Measurements from ENCODE around the gene KMO.

KMO gene

GRCh38 chr1:241557551-241558193 is 25.5 kb downstream of the KMO start:
- POLR2A ChIA-PET, result no interaction called here
- CTCF ChIA-PET, result no interaction called here
- TF ChIP-seq CTBP1 (IDR thresholded peaks at IDR 0.05; ENCODE audit: borderline replicate concordance) (no peak), ARNT (IDR thresholded peaks at IDR 0.05) (no peak), ZNF384 (IDR thresholded peaks at IDR 0.05) (no peak), FOXK2 (IDR thresholded peaks at IDR 0.05) (no peak), SUZ12 (IDR thresholded peaks at IDR 0.05) (no peak), SP1 (IDR thresholded peaks at IDR 0.05) (no peak), TARDBP (IDR thresholded peaks at IDR 0.05) (no peak), BHLHE40 (IDR thresholded peaks at IDR 0.05; ENCODE audit: borderline replicate concordance) (no peak), ELF4 (IDR thresholded peaks at IDR 0.05) (no peak), NFRKB (IDR thresholded peaks at IDR 0.05) (no peak), FOXM1 (IDR thresholded peaks at IDR 0.05; ENCODE audit: borderline replicate concordance) (no peak), LEF1 (IDR thresholded peaks at IDR 0.05; ENCODE audit: borderline replicate concordance) (no peak), HDGF (IDR thresholded peaks at IDR 0.05; ENCODE audit: borderline replicate concordance) (no peak), FOXA1 (IDR thresholded peaks at IDR 0.05) (no peak), L3MBTL2 (conservative IDR thresholded peaks at IDR 0.05) (no peak), PKNOX1 (IDR thresholded peaks at IDR 0.05) (no peak)
- DNase-seq (ENCODE audit: extremely low spot score), result no peak

GRCh38 chr1:241560146-241560848 is 28.1 kb downstream of the KMO start:
- TF ChIP-seq L3MBTL2 (conservative IDR thresholded peaks at IDR 0.05), result no peak
- no peak for TF ChIP-seq NFRKB (IDR thresholded peaks at IDR 0.05)
- no peak for TF ChIP-seq BHLHE40 (IDR thresholded peaks at IDR 0.05; ENCODE audit: borderline replicate concordance)
- TF ChIP-seq ELF4 (IDR thresholded peaks at IDR 0.05), result no peak
- TF ChIP-seq SUZ12 (IDR thresholded peaks at IDR 0.05), result no peak
- TF ChIP-seq TARDBP (IDR thresholded peaks at IDR 0.05), result no peak
- DNase-seq (ENCODE audit: extremely low spot score), result no peak
- POLR2A ChIA-PET, result no interaction called here

GRCh38 chr1:241560849-241561187 is 28.6 kb downstream of the KMO start:
- POLR2A ChIA-PET, result no interaction called here
- CTCF ChIA-PET, result no interaction called here
- no peak for DNase-seq (ENCODE audit: extremely low spot score)
- TF ChIP-seq BHLHE40 (IDR thresholded peaks at IDR 0.05; ENCODE audit: borderline replicate concordance) (no peak), SUZ12 (IDR thresholded peaks at IDR 0.05) (no peak), ZNF384 (IDR thresholded peaks at IDR 0.05) (no peak), L3MBTL2 (conservative IDR thresholded peaks at IDR 0.05) (no peak), ARNT (IDR thresholded peaks at IDR 0.05) (no peak), NFRKB (IDR thresholded peaks at IDR 0.05) (no peak), FOXK2 (IDR thresholded peaks at IDR 0.05) (no peak), CTBP1 (IDR thresholded peaks at IDR 0.05; ENCODE audit: borderline replicate concordance) (no peak), PKNOX1 (IDR thresholded peaks at IDR 0.05) (no peak), LEF1 (IDR thresholded peaks at IDR 0.05; ENCODE audit: borderline replicate concordance) (no peak), SP1 (IDR thresholded peaks at IDR 0.05) (no peak), HDGF (IDR thresholded peaks at IDR 0.05; ENCODE audit: borderline replicate concordance) (no peak)

More at GRCh38 chr1:241560146-241560848, 28.1 kb downstream of the KMO start:
- CTCF ChIA-PET, result no interaction called here

- CTCF ChIA-PET, result no interaction called here
- TF ChIP-seq SUZ12 (IDR thresholded peaks at IDR 0.05), result no peak
- no peak for TF ChIP-seq ZNF384 (IDR thresholded peaks at IDR 0.05)
- TF ChIP-seq PKNOX1 (IDR thresholded peaks at IDR 0.05), result no peak
- no peak for TF ChIP-seq NFRKB (IDR thresholded peaks at IDR 0.05)
- POLR2A ChIA-PET, result no interaction called here
- no peak for DNase-seq (ENCODE audit: extremely low spot score)
Measured at GRCh38 chr1:241569848-241570247, 37.7 kb downstream of the KMO start.

GRCh38 chr1:241574154-241574553 is 42.0 kb downstream of the KMO start:
- TF ChIP-seq TARDBP (IDR thresholded peaks at IDR 0.05), result no peak
- no peak for TF ChIP-seq L3MBTL2 (conservative IDR thresholded peaks at IDR 0.05)
- no peak for TF ChIP-seq ZNF384 (IDR thresholded peaks at IDR 0.05)
- no peak for TF ChIP-seq LEF1 (IDR thresholded peaks at IDR 0.05; ENCODE audit: borderline replicate concordance)
- POLR2A ChIA-PET, result no interaction called here
- DNase-seq (ENCODE audit: extremely low spot score), result no peak
- CTCF ChIA-PET, result no interaction called here

- DNase-seq (ENCODE audit: extremely low spot score), result no peak
- no peak for TF ChIP-seq FOXA1 (IDR thresholded peaks at IDR 0.05)
- TF ChIP-seq ARNT (IDR thresholded peaks at IDR 0.05), result no peak
- no peak for TF ChIP-seq HDGF (IDR thresholded peaks at IDR 0.05; ENCODE audit: borderline replicate concordance)
- TF ChIP-seq FOXK2 (IDR thresholded peaks at IDR 0.05), result no peak
- no peak for TF ChIP-seq PKNOX1 (IDR thresholded peaks at IDR 0.05)
- TF ChIP-seq ZNF384 (IDR thresholded peaks at IDR 0.05), result no peak
- TF ChIP-seq LEF1 (IDR thresholded peaks at IDR 0.05; ENCODE audit: borderline replicate concordance), result no peak
- TF ChIP-seq L3MBTL2 (conservative IDR thresholded peaks at IDR 0.05), result no peak
- TF ChIP-seq TARDBP (IDR thresholded peaks at IDR 0.05), result no peak
- TF ChIP-seq FOXM1 (IDR thresholded peaks at IDR 0.05; ENCODE audit: borderline replicate concordance), result no peak
- no peak for TF ChIP-seq ELF4 (IDR thresholded peaks at IDR 0.05)
- TF ChIP-seq BHLHE40 (IDR thresholded peaks at IDR 0.05; ENCODE audit: borderline replicate concordance), result no peak
- TF ChIP-seq SP1 (IDR thresholded peaks at IDR 0.05), result no peak
- no peak for TF ChIP-seq SUZ12 (IDR thresholded peaks at IDR 0.05)
- no peak for TF ChIP-seq NFRKB (IDR thresholded peaks at IDR 0.05)
- TF ChIP-seq CTBP1 (IDR thresholded peaks at IDR 0.05; ENCODE audit: borderline replicate concordance), result no peak
- POLR2A ChIA-PET, result no interaction called here
- CTCF ChIA-PET, result no interaction called here
Measured at GRCh38 chr1:241579434-241579833, 47.3 kb downstream of the KMO start.
